ENCODE results near the gene VGLL3.

VGLL3 gene

GRCh38 chr3:86993704-86994103 is 2.8 kb upstream of the VGLL3 start:
- DNase-seq (no peak), ATAC-seq (ENCODE audit: insufficient read depth, low read depth) (no peak)
- no peak for TF ChIP-seq CTCF (IDR thresholded peaks at IDR 0.05; ENCODE audit: borderline replicate concordance, extremely low read depth, low read length, poor library complexity, severe bottlenecking)
- TF ChIP-seq EZH2 (IDR thresholded peaks at IDR 0.05; ENCODE audit: borderline replicate concordance, low read depth, low read length, severe bottlenecking), result no peak
- no peak overlapping the region for H3K4me3 ChIP-seq (ENCODE audit: low read depth in 1 of 2, low read length in 2 of 2)
- H3K9me3 ChIP-seq (ENCODE audit: insufficient read depth, low read length, severe bottlenecking), result no peaks in the 10 kb centered on the region
- H2AFZ ChIP-seq (ENCODE audit: low read depth, low read length), result no peak overlapping the region
- no peak overlapping the region for H3K4me2 ChIP-seq (ENCODE audit: insufficient read depth, low read length)
- H3K27me3 ChIP-seq (ENCODE audit: insufficient read depth, low read length, poor library complexity), result no peaks in the 10 kb centered on the region
- H3K27ac ChIP-seq (ENCODE audit: low read length), result no peak overlapping the region
- no peak overlapping the region for H3K9ac ChIP-seq (ENCODE audit: low read depth, low read length)
- H3K79me2 ChIP-seq (ENCODE audit: insufficient read depth, low read length), result no peaks in the 10 kb centered on the region
- H4K20me1 ChIP-seq (ENCODE audit: insufficient read depth, low read length), result no peaks in the 10 kb centered on the region
- no peaks in the 10 kb centered on the region for H3K36me3 ChIP-seq (ENCODE audit: insufficient read depth, low read length)
- no peaks in the 10 kb centered on the region for H3K4me1 ChIP-seq (ENCODE audit: insufficient read depth, low read length)

GRCh38 chr3:86991840-86992435 is 989 bp upstream of the VGLL3 start:
- H3K36me3 ChIP-seq (ENCODE audit: insufficient read depth, low read length), result no peaks in the 10 kb centered on the region
- no peak for DNase-seq
- H3K27me3 ChIP-seq (ENCODE audit: insufficient read depth, low read length, poor library complexity), result no peaks in the 10 kb centered on the region
- no peaks in the 10 kb centered on the region for H3K4me1 ChIP-seq (ENCODE audit: insufficient read depth, low read length)
- TF ChIP-seq CTCF (IDR thresholded peaks at IDR 0.05; ENCODE audit: borderline replicate concordance, extremely low read depth, low read length, poor library complexity, severe bottlenecking) (no peak), EZH2 (IDR thresholded peaks at IDR 0.05; ENCODE audit: borderline replicate concordance, low read depth, low read length, severe bottlenecking) (no peak)
- no peak overlapping the region for H2AFZ ChIP-seq (ENCODE audit: low read depth, low read length)
- H3K4me2 ChIP-seq (ENCODE audit: insufficient read depth, low read length), result no peak overlapping the region
- H3K79me2 ChIP-seq (ENCODE audit: insufficient read depth, low read length), result no peaks in the 10 kb centered on the region
- no peak overlapping the region for H3K4me3 ChIP-seq (ENCODE audit: low read depth in 1 of 2, low read length in 2 of 2)
- H3K9me3 ChIP-seq (ENCODE audit: insufficient read depth, low read length, severe bottlenecking), result no peaks in the 10 kb centered on the region
- no peaks in the 10 kb centered on the region for H4K20me1 ChIP-seq (ENCODE audit: insufficient read depth, low read length)
- H3K27ac ChIP-seq (ENCODE audit: low read length), result no peak overlapping the region
- H3K9ac ChIP-seq (ENCODE audit: low read depth, low read length), result no peak overlapping the region
- ATAC-seq (ENCODE audit: insufficient read depth, low read depth), result no peak

DNA sequence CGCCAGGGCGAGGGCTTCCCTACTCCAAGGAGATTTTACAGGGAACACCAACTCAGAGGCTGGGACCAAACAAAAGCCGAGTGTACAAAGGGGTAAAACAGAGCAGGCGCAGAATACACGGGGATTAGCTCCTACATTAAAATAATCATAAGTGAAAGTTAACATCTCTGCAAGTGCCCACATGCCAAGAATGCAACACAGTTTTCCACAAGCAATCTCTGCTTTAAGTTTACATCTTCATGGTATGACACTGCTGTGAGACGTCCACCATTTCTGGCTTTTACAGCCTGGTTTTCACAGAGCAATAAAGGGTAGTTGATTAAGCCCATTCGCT is 500 bp upstream of the VGLL3 start:
- Histone ChIP-seq H3K4me2 (ENCODE audit: insufficient read depth, low read length) (no peak overlapping the region), H3K36me3 (ENCODE audit: insufficient read depth, low read length) (no peaks in the 10 kb centered on the region), H3K4me1 (ENCODE audit: insufficient read depth, low read length) (no peaks in the 10 kb centered on the region), H3K27me3 (ENCODE audit: insufficient read depth, low read length, poor library complexity) (no peaks in the 10 kb centered on the region), H3K27ac (ENCODE audit: low read length) (no peak overlapping the region), H3K79me2 (ENCODE audit: insufficient read depth, low read length) (no peaks in the 10 kb centered on the region), H3K4me3 (ENCODE audit: low read depth in 1 of 2, low read length in 2 of 2) (no peak overlapping the region), H4K20me1 (ENCODE audit: insufficient read depth, low read length) (no peaks in the 10 kb centered on the region), H3K9ac (ENCODE audit: low read depth, low read length) (no peak overlapping the region), H2AFZ (ENCODE audit: low read depth, low read length) (no peak overlapping the region), H3K9me3 (ENCODE audit: insufficient read depth, low read length, severe bottlenecking) (no peaks in the 10 kb centered on the region)
- TF ChIP-seq CTCF (IDR thresholded peaks at IDR 0.05; ENCODE audit: borderline replicate concordance, extremely low read depth, low read length, poor library complexity, severe bottlenecking) (no peak), EZH2 (IDR thresholded peaks at IDR 0.05; ENCODE audit: borderline replicate concordance, low read depth, low read length, severe bottlenecking) (no peak)
- DNase-seq, result no peak
- ATAC-seq (ENCODE audit: insufficient read depth, low read depth), result no peak
